Activated CD8-positive, alpha-beta memory T cell treated with anti-CD3 and anti-CD28 coated beads, Interleukin-2, amount 10 ng/mL, durations not matched to agents 7 days and 5 days (primary cell): ENCODE data around the gene NKIRAS2. TPM values are rescaled to one million over a fixed set of nuclear protein-coding genes. Genes with fewer than 3 reads are reported as not detected.
"Not testable (repeated sequence)": the region's sequence is repeated elsewhere in the genome, so short reads cannot be mapped to it uniquely, and the experiment has no call there.

Source experiments
- ATAC-seq: fragments of 150-1000 bp; cut with Tn5 transposase; one replicate; pipeline ENCODE4 v1.10.0; 2021; ENCODE audit warnings: moderate library complexity
- CTCF ChIA-PET: fragments of 350-600 bp; sonication (Branson Sonifier 250); formaldehyde crosslinking; loops from one replicate; lab custom pipeline; 2021; ENCODE audit warnings: antibody characterized with exemption; lab: Charles Lee
- DNase-seq: peaks from one replicate; pipeline ENCODE4 v3.0.0-alpha.2; 2020
- H3K27ac Mint-ChIP-seq: one replicate; pipeline ENCODE4 v1.8.0; 2021; ENCODE audit warnings: mild to moderate bottlenecking, mixed read lengths
- H3K27me3 Mint-ChIP-seq: one replicate; pipeline ENCODE4 v1.8.0; 2021; ENCODE audit warnings: mixed read lengths
- H3K36me3 Mint-ChIP-seq: one replicate; pipeline ENCODE4 v1.8.0; 2021; ENCODE audit warnings: mild to moderate bottlenecking, mixed read lengths
- H3K4me1 Mint-ChIP-seq: one replicate; pipeline ENCODE4 v1.8.0; 2021; ENCODE audit warnings: mixed read lengths
- H3K4me3 Mint-ChIP-seq: one replicate; pipeline ENCODE4 v1.8.0; 2021; ENCODE audit warnings: mild to moderate bottlenecking, moderate library complexity, mixed read lengths
- H3K9me3 Mint-ChIP-seq: one replicate; pipeline ENCODE4 v1.8.0; 2022; ENCODE audit warnings: low read depth, mixed read lengths
- total RNA-seq, 2 experiments: library from RNA; stranded (reverse); gene quantifications; one replicate each; pipeline ENCODE4 v1.2.3, GENCODE V29; 2021

The NKIRAS2 gene
- total RNA-seq, 2 experiments from 2014 or later = 21.0 to 23.7 TPM

GRCh38 chr17:42020845-42021244 is 955 bp downstream of the NKIRAS2 start:
- H3K27me3 Mint-ChIP-seq = not testable (repeated sequence)

DNA sequence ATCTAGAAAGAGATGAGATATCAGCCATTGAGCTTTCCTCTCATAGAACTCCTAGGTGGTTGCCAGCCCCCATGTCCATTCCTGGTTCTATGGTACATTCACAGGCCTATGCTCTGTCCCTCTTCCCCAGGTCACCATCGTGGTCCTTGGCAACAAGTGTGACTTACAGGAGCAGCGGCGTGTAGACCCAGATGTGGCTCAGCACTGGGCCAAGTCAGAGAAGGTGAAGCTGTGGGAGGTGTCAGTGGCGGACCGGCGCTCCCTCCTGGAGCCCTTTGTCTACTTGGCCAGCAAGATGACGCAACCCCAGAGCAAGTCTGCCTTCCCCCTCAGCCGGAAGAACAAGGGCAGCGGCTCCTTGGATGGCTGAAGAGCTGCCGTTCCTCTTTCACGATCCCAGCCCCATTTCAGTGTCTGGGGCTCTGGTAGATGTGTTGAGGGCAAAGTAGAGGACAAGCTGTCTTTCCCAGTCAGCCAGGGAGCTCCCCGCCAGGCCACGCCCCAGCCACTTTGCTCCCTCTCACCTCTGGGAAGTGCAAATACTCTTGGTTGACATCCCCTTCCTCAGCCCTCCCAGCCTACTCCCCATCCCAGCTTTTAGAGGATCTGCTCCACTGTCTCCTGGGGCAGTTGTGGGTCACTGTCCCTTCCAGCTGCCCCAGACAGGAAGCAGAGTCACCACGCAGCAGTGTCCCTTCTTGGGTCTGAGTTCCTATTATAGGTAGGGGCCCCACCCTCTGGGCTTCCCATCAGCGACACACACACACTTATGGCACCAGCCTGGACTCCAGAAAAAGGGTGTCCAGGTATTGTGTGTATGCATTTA is 3.8 kb downstream of the NKIRAS2 start:
- CTCF ChIA-PET = interaction anchor here (0.9 to 5.7 kb wide), 17 partner anchors 7 to 171 kb away, joined by 3 to 103 read pairs (median 4); partner anchors contain the start of genes DHX58, DNAJC7, GHDC and KAT2A
- no peak overlapping the region for H3K27ac Mint-ChIP-seq
- H3K4me1 Mint-ChIP-seq = peaks cover 32% of the 10 kb centered on the region
- H3K27me3 Mint-ChIP-seq = no peaks in the 10 kb centered on the region
- no peak overlapping the region for H3K4me3 Mint-ChIP-seq
- no peak for ATAC-seq
- H3K36me3 Mint-ChIP-seq = peaks cover 18% of the 10 kb centered on the region
- DNase-seq = no peak
- H3K9me3 Mint-ChIP-seq = no peaks in the 10 kb centered on the region

More at GRCh38 chr17:42020845-42021244, 955 bp downstream of the NKIRAS2 start:
- Mint-ChIP-seq H3K4me1 (peaks cover 48% of the 10 kb centered on the region), H3K4me3 (peak overlapping the region; percentile 83), H3K27ac (peak overlapping the region; percentile 34), H3K36me3 (peaks cover 20% of the 10 kb centered on the region)
- ATAC-seq, H3K9me3 Mint-ChIP-seq, DNase-seq: not testable (repeated sequence)
- CTCF ChIA-PET = interaction anchor here (1.0 to 7.7 kb wide), 16 partner anchors 10 to 382 kb away, joined by 3 to 87 read pairs (median 8); partner anchors contain the start of genes CNP, DHX58, GHDC and KCNH4

GRCh38 chr17:42025191-42025579 is 5.3 kb downstream of the NKIRAS2 start:
- no peak overlapping the region for H3K27ac Mint-ChIP-seq

DNA sequence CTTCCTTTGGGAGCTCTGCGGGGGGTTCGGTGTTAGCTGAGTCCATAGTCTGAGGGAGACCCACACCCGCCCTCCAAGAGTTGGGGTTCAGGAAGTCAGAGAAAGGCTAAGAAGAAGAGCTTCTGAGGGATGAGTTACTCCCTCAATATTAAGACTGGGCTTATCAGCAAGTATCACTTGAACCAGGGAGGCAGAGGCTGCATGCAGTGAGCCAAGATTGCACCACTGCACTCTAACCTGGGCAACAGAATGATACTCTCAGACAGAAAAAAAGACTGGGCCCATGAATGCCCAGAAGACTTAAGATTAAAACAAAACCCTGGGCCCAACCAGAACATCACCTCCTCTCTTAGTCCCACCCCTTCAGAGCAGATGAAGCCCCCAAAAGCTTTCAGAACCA is 6.0 kb downstream of the NKIRAS2 start:
- no peak overlapping the region for H3K27ac Mint-ChIP-seq
- DNase-seq (no peak), ATAC-seq (no peak)
- no peaks in the 10 kb centered on the region for H3K9me3 Mint-ChIP-seq
- peaks cover 4% of the 10 kb centered on the region for H3K27me3 Mint-ChIP-seq
- no peak overlapping the region for H3K4me3 Mint-ChIP-seq
- peaks cover 16% of the 10 kb centered on the region for H3K4me1 Mint-ChIP-seq
- CTCF ChIA-PET = interaction anchor here (0.8 to 5.7 kb wide), 14 partner anchors 9 to 287 kb away, joined by 3 to 103 read pairs (median 8); partner anchors contain the start of genes DHX58, DNAJC7, KAT2A and ZNF385C
- H3K36me3 Mint-ChIP-seq = peaks cover 18% of the 10 kb centered on the region

More at GRCh38 chr17:42025191-42025579, 5.3 kb downstream of the NKIRAS2 start:
- ATAC-seq (no peak), DNase-seq (no peak)
- Mint-ChIP-seq H3K27me3 (no peaks in the 10 kb centered on the region), H3K36me3 (peaks cover 18% of the 10 kb centered on the region), H3K4me1 (peaks cover 22% of the 10 kb centered on the region), H3K9me3 (no peaks in the 10 kb centered on the region), H3K4me3 (no peak overlapping the region)
- CTCF ChIA-PET = interaction anchor here (0.7 to 5.7 kb wide), 21 partner anchors 9 to 381 kb away, joined by 3 to 103 read pairs (median 5); partner anchors contain the start of genes DHX58, DNAJC7, GHDC and KAT2A

GRCh38 chr17:42026857-42027589 is 7.1 kb downstream of the NKIRAS2 start:
- Mint-ChIP-seq H3K9me3 (no peaks in the 10 kb centered on the region), H3K36me3 (peaks cover 14% of the 10 kb centered on the region), H3K4me3 (no peak overlapping the region), H3K27me3 (peaks cover 4% of the 10 kb centered on the region), H3K27ac (no peak overlapping the region), H3K4me1 (peaks cover 8% of the 10 kb centered on the region)
- DNase-seq (no peak), ATAC-seq (no peak)
- CTCF ChIA-PET = interaction anchor here (0.6 to 5.7 kb wide), 4 partner anchors 9 to 89 kb away, joined by 3 to 103 read pairs (median 26); partner anchors contain the start of genes DHX58 and KAT2A

DNA sequence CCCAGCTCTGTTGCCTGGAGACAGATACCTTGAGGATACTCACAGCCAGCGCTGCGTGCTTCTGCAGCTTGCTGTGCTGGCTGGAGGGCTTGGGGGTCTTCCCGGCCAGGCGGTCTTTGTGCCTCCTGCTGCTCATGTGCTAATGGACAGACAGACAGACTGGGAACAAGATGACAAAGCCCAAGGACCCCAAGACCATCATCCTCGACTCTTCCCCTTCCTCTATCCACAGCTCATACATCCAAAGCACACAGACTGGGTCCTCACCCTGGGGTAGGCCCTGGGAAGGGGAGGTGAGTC is 7.7 kb downstream of the NKIRAS2 start:
- peaks cover 4% of the 10 kb centered on the region for H3K27me3 Mint-ChIP-seq
- DNase-seq (no peak), ATAC-seq (no peak)
- no peak overlapping the region for H3K4me3 Mint-ChIP-seq
- no peak overlapping the region for H3K27ac Mint-ChIP-seq
- peaks cover 9% of the 10 kb centered on the region for H3K36me3 Mint-ChIP-seq
- CTCF ChIA-PET = interaction anchor here (3.1 to 5.7 kb wide), 3 partner anchors 64 to 89 kb away, joined by 16 to 103 read pairs (median 35); partner anchors contain the start of genes DHX58 and KAT2A
- no peaks in the 10 kb centered on the region for H3K9me3 Mint-ChIP-seq
- peaks cover 4% of the 10 kb centered on the region for H3K4me1 Mint-ChIP-seq

- DNase-seq = no peak
- CTCF ChIA-PET = interaction anchor here (0.8 to 5.7 kb wide), 4 partner anchors 8 to 98 kb away, joined by 4 to 103 read pairs (median 20); partner anchors contain the start of genes DHX58, KAT2A, NKIRAS2 and ODAD4
- no peak for ATAC-seq
- H3K4me3 Mint-ChIP-seq = no peak overlapping the region
- H3K27ac Mint-ChIP-seq = no peak overlapping the region
- H3K36me3 Mint-ChIP-seq = peaks cover 9% of the 10 kb centered on the region
- H3K27me3 Mint-ChIP-seq = peaks cover 4% of the 10 kb centered on the region
- no peaks in the 10 kb centered on the region for H3K9me3 Mint-ChIP-seq
- peaks cover 4% of the 10 kb centered on the region for H3K4me1 Mint-ChIP-seq
Observed at GRCh38 chr17:42027961-42028790, 8.3 kb downstream of the NKIRAS2 start.

GRCh38 chr17:42028791-42029127 is 8.9 kb downstream of the NKIRAS2 start:
- no peak for ATAC-seq
- CTCF ChIA-PET = interaction anchor here (0.6 to 1.4 kb wide), 3 partner anchors 9 to 342 kb away, joined by 3 to 4 read pairs (median 4); partner anchors contain the start of genes NKIRAS2 and ODAD4
- peaks cover 4% of the 10 kb centered on the region for H3K27me3 Mint-ChIP-seq
- H3K9me3 Mint-ChIP-seq = no peaks in the 10 kb centered on the region
- no peak overlapping the region for H3K4me3 Mint-ChIP-seq
- DNase-seq = no peak
- H3K4me1 Mint-ChIP-seq = peaks cover 5% of the 10 kb centered on the region
- no peak overlapping the region for H3K27ac Mint-ChIP-seq
- peaks cover 6% of the 10 kb centered on the region for H3K36me3 Mint-ChIP-seq

DNA sequence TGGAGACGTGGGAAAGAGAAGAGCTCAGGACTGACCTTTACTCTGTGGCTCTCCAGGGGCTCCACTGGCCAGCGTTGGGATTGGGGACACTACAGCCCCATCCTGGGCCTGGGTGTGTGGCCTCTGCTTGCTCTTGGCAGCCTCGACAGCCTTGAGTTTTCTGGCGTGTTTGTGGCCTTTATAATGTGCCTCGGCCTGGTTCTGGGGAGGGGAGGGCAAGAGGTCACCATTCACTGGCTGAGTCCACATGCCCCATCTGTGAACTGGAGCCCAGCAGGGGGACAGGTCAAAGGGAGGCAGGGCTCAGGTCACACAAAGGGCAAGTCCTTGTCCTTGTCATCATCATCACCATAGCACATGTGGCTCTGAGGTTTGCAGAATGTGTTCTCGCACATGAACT is 11.7 kb downstream of the NKIRAS2 start:
- no peaks in the 10 kb centered on the region for H3K36me3 Mint-ChIP-seq
- peaks cover 7% of the 10 kb centered on the region for H3K4me1 Mint-ChIP-seq
- ATAC-seq (no peak), DNase-seq (no peak)
- H3K27ac Mint-ChIP-seq = no peak overlapping the region
- H3K27me3 Mint-ChIP-seq = peaks cover 6% of the 10 kb centered on the region
- H3K4me3 Mint-ChIP-seq = no peak overlapping the region
- CTCF ChIA-PET = interaction anchor here (1.5 to 2.1 kb wide), 3 partner anchors 11 to 150 kb away, joined by 3 to 10 read pairs (median 7); partner anchors contain the start of gene NKIRAS2
- H3K9me3 Mint-ChIP-seq = no peaks in the 10 kb centered on the region

- CTCF ChIA-PET = interaction anchor here (0.9 to 2.1 kb wide), 7 partner anchors 9 to 373 kb away, joined by 3 to 6 read pairs (median 3); partner anchors contain the start of gene NKIRAS2
- H3K27ac Mint-ChIP-seq = no peak overlapping the region
- no peak for ATAC-seq
Observed at GRCh38 chr17:42034059-42034458, 14.2 kb downstream of the NKIRAS2 start.

DNA sequence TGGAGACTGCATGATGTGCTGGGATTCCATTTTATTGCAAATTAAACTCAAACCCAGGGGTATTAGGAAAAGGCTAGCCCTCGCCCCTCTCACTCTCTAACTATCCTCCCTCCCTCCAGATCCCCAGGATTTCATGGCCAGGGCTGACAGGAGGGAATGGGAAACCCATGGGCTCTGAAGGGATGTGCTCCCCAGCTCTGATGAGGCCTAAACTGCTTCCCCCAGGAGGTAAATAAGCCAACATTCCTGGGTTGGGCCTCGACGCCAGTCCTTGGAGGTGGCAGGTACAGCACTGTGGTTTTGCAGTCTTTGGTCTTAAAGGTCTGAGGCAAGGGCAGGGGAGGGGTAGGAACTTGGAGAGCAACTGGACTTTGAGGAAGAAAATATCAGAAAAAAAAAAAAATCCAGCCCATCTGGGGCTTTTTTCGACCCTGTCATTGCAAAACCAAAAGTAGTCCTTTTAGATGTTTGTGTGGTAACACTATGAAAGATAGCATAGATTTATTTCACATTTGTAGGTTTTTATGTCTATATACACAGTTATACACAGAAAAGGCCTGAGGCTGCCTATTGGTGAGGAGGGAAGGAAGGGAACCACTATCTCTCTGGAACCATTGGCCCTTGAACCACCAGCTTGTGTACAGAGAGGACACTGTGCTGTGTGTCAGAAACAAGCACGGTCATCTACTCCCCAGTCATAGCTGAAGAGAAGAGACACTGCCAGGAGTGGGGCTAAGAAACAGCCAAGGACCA is 18.5 kb downstream of the NKIRAS2 start:
- CTCF ChIA-PET = interaction anchor here (0.8 to 1.3 kb wide), 3 partner anchors 9 to 184 kb away, joined by 3 to 4 read pairs (median 3); no protein-coding TSS in a partner anchor
- DNase-seq (no peak), ATAC-seq (no peak)
- Mint-ChIP-seq H3K4me3 (no peak overlapping the region), H3K36me3 (no peaks in the 10 kb centered on the region), H3K4me1 (peaks cover 7% of the 10 kb centered on the region), H3K27ac (no peak overlapping the region), H3K9me3 (no peaks in the 10 kb centered on the region), H3K27me3 (peaks cover 8% of the 10 kb centered on the region)

More at GRCh38 chr17:42034059-42034458, 14.2 kb downstream of the NKIRAS2 start:
- no peak for DNase-seq
- Mint-ChIP-seq H3K36me3 (no peaks in the 10 kb centered on the region), H3K4me3 (no peak overlapping the region), H3K27me3 (peaks cover 8% of the 10 kb centered on the region), H3K9me3 (no peaks in the 10 kb centered on the region), H3K4me1 (peaks cover 7% of the 10 kb centered on the region)
